NCI-H524 treated with DMSO at 0.1 percent for 48 hours (cell line): ENCODE results near the gene SOST.

Experiments
- DNase-seq: peaks from one replicate; lab custom pipeline; 2025; lab: John Stamatoyannopoulos, UW

SOST gene

GRCh38 chr17:43774304-43775250, 16.0 kb upstream of the SOST start:
- DNase-seq, result no peak

- DNase-seq, result no peak
Observed at GRCh38 chr17:43772877-43773648, 14.5 kb upstream of the SOST start.

- no peak for DNase-seq
Observed at GRCh38 chr17:43771463-43771862, 12.9 kb upstream of the SOST start.

- no peak for DNase-seq
Observed at GRCh38 chr17:43770957-43771356, 12.4 kb upstream of the SOST start.

GRCh38 chr17:43769859-43770258, 11.3 kb upstream of the SOST start:
- no peak for DNase-seq

GRCh38 chr17:43769426-43769825, 10.8 kb upstream of the SOST start:
- DNase-seq, result no peak

- no peak for DNase-seq
Observed at GRCh38 chr17:43768943-43769342, 10.4 kb upstream of the SOST start.

GRCh38 chr17:43768382-43768781, 9.8 kb upstream of the SOST start:
- no peak for DNase-seq

- DNase-seq, result no peak
Observed at GRCh38 chr17:43767713-43768059, 9.1 kb upstream of the SOST start.

- DNase-seq, result no peak
Observed at GRCh38 chr17:43767053-43767712, 8.6 kb upstream of the SOST start.

GRCh38 chr17:43766413-43767052, 7.9 kb upstream of the SOST start:
- DNase-seq, result no peak

- DNase-seq, result peak; percentile 39
Observed at GRCh38 chr17:43760254-43760852, 1.8 kb upstream of the SOST start.

- no peak for DNase-seq
Observed at GRCh38 chr17:43759836-43760235, 1.2 kb upstream of the SOST start.

GRCh38 chr17:43758086-43758485, 505 bp downstream of the SOST start:
- no peak for DNase-seq

GRCh38 chr17:43757171-43757660, 1.4 kb downstream of the SOST start:
- DNase-seq, result no peak

- no peak for DNase-seq
Observed at GRCh38 chr17:43756201-43756600, 2.4 kb downstream of the SOST start.

GRCh38 chr17:43755389-43755875, 3.2 kb downstream of the SOST start:
- no peak for DNase-seq

- DNase-seq, result no peak
Observed at GRCh38 chr17:43754947-43755346, 3.6 kb downstream of the SOST start.

GRCh38 chr17:43753493-43754129, 5.0 kb downstream of the SOST start:
- DNase-seq, result no peak

GRCh38 chr17:43750153-43750552, 8.4 kb downstream of the SOST start:
- no peak for DNase-seq

- DNase-seq, result peak; percentile 39
Observed at GRCh38 chr17:43745541-43745940, 13.1 kb downstream of the SOST start.
